WTC11 (cell line): ENCODE results near the gene HTR6. TPM values are rescaled to one million over a fixed set of nuclear protein-coding genes. Genes with fewer than 3 reads are reported as not detected.
A peak's percentile ranks its signal among the peaks of the same experiment; 100 is the strongest.

Experiments used
- ATAC-seq: fragments of 200-7000 bp; cut with Tn5 transposase; 2 replicates; pipeline ENCODE4 v1.10.0; 2021; ENCODE audit warnings: mild to moderate bottlenecking, moderate library complexity
- CTCF ChIA-PET: fragments of 300-600 bp; sonication (Branson Sonifier 250); formaldehyde crosslinking; loops from one replicate; lab custom pipeline; 2021; ENCODE audit warnings: antibody characterized with exemption; lab: Charles Lee
- POLR2A ChIA-PET: fragments of 350-600 bp; sonication (Branson Sonifier 250); formaldehyde crosslinking; loops from one replicate; lab custom pipeline; 2021; ENCODE audit warnings: antibody characterized with exemption; lab: Charles Lee
- DNase-seq: peaks from one replicate; pipeline ENCODE4 v3.0.0; 2021; ENCODE audit warnings: low spot score
- H3K27ac Mint-ChIP-seq: 2 replicates; pipeline ENCODE4 v1.8.0; 2021; ENCODE audit warnings: mixed read lengths
- H3K27me3 Mint-ChIP-seq: 2 replicates; pipeline ENCODE4 v1.8.0; 2021; ENCODE audit warnings: low read depth, mild to moderate bottlenecking, moderate library complexity, mixed read lengths
- H3K36me3 Mint-ChIP-seq: 2 replicates; pipeline ENCODE4 v1.8.0; 2021; ENCODE audit warnings: mixed read lengths
- H3K4me1 Mint-ChIP-seq: 2 replicates; pipeline ENCODE4 v1.8.0; 2022; ENCODE audit warnings: mixed read lengths
- H3K4me3 Mint-ChIP-seq: 2 replicates; pipeline ENCODE4 v1.8.0; 2021; ENCODE audit warnings: mild to moderate bottlenecking, moderate library complexity, mixed read lengths
- H3K9me3 Mint-ChIP-seq: 2 replicates; pipeline ENCODE4 v1.8.0; 2021; ENCODE audit warnings: mixed read lengths
- EMX1 ChIP-seq: fragments of 250-450 bp; sonication (Bioruptor Pico); IDR thresholded peaks from 2 replicates; pipeline ENCODE4 v1.8.0; 2021; ENCODE audit warnings: mild to moderate bottlenecking
- FOXP1 ChIP-seq: sonication (generic); formaldehyde crosslinking; IDR thresholded peaks from 2 replicates; pipeline ENCODE4 v1.8.0; 2022; ENCODE audit warnings: missing genetic modification reagents, mild to moderate bottlenecking, moderate library complexity, borderline replicate concordance
- JUN ChIP-seq: sonication (generic); formaldehyde crosslinking; IDR thresholded peaks from 2 replicates; pipeline ENCODE4 v1.8.0; 2023; ENCODE audit warnings: mild to moderate bottlenecking, missing genetic modification reagents
- KAT7 ChIP-seq: sonication (generic); formaldehyde crosslinking; IDR thresholded peaks from 2 replicates; pipeline ENCODE4 v1.8.1; 2023; ENCODE audit warnings: missing genetic modification reagents, mild to moderate bottlenecking, borderline replicate concordance
- MYBL2 ChIP-seq: sonication (generic); formaldehyde crosslinking; IDR thresholded peaks from 2 replicates; pipeline ENCODE4 v1.8.1; 2023; ENCODE audit warnings: mild to moderate bottlenecking, moderate library complexity, missing genetic modification reagents
- NFATC4 ChIP-seq: fragments of 250-450 bp; sonication (Bioruptor Pico); IDR thresholded peaks from 2 replicates; pipeline ENCODE4 v1.9.0; 2021; ENCODE audit warnings: mild to moderate bottlenecking
- SMAD4 ChIP-seq: sonication (generic); formaldehyde crosslinking; IDR thresholded peaks from 2 replicates; pipeline ENCODE4 v1.8.0; 2022; ENCODE audit warnings: mild to moderate bottlenecking, missing genetic modification reagents
- ZNF219 ChIP-seq: sonication (generic); formaldehyde crosslinking; IDR thresholded peaks from 2 replicates; pipeline ENCODE4 v1.8.0; 2023; ENCODE audit warnings: missing genetic modification reagents, mild to moderate bottlenecking, borderline replicate concordance
- ZNF232 ChIP-seq: sonication (generic); formaldehyde crosslinking; IDR thresholded peaks from 2 replicates; pipeline ENCODE4 v1.8.0; 2022; ENCODE audit warnings: mild to moderate bottlenecking, missing genetic modification reagents
- total RNA-seq: library from RNA; stranded (reverse); gene quantifications from 3 replicates; pipeline ENCODE4 v1.2.3, GENCODE V29; 2021
- TF ChIP-seq, protein P1 (sequence below): sonication (generic); formaldehyde crosslinking; IDR thresholded peaks from 2 replicates; pipeline ENCODE4 v1.8.1; 2023; ENCODE audit warnings: mild to moderate bottlenecking, missing genetic modification reagents
- TF ChIP-seq, protein P2 (sequence below): sonication (generic); formaldehyde crosslinking; IDR thresholded peaks from 2 replicates; pipeline ENCODE4 v1.8.0; 2022; ENCODE audit warnings: missing genetic modification reagents
- TF ChIP-seq, protein P3 (sequence below): sonication (generic); formaldehyde crosslinking; IDR thresholded peaks from 2 replicates; pipeline ENCODE4 v1.8.1; 2022; ENCODE audit warnings: mild to moderate bottlenecking, missing genetic modification reagents, moderate library complexity, borderline replicate concordance
- TF ChIP-seq, protein P4 (sequence below): fragments of 250-450 bp; sonication (Bioruptor Pico); IDR thresholded peaks from 2 replicates; pipeline ENCODE4 v1.9.0; 2021; ENCODE audit warnings: mild to moderate bottlenecking, borderline replicate concordance
- TF ChIP-seq, protein P5 (sequence below): sonication (generic); formaldehyde crosslinking; IDR thresholded peaks from 2 replicates; pipeline ENCODE4 v1.8.1; 2022; ENCODE audit warnings: mild to moderate bottlenecking, moderate library complexity, missing genetic modification reagents
- TF ChIP-seq, protein P6 (sequence below): sonication (generic); formaldehyde crosslinking; IDR thresholded peaks from 2 replicates; pipeline ENCODE4 v1.8.1; 2022; ENCODE audit warnings: low read depth, missing genetic modification reagents, borderline replicate concordance

The HTR6 gene
- total RNA-seq, 1 experiment from 2014 or later = 0.90 TPM

DNA sequence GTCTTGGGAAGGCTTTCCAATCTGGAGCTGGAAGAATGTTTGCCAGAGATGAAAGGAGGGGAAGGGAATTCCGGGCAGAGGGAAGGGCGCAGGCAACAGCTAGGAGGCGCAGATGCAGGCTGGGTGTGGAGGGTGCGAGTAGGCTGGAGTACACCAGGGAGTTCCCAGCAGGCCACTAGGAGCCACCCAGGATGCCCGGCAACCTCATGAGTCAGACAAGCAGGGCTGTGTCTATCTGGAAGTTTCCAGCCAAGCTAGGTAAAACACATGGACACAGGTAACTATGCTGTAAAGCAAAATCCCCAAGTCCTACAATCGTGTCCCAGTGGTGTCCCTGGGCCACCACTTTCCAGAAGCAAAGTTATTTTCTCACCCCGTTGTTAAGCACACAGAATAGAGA is 21.6 kb upstream of the HTR6 start (continued):
- TF ChIP-seq ZNF232 (CRISPR knock-in tag) (no peak), SMAD4 (CRISPR knock-in tag) (no peak)
- TF ChIP-seq, protein P1, sequence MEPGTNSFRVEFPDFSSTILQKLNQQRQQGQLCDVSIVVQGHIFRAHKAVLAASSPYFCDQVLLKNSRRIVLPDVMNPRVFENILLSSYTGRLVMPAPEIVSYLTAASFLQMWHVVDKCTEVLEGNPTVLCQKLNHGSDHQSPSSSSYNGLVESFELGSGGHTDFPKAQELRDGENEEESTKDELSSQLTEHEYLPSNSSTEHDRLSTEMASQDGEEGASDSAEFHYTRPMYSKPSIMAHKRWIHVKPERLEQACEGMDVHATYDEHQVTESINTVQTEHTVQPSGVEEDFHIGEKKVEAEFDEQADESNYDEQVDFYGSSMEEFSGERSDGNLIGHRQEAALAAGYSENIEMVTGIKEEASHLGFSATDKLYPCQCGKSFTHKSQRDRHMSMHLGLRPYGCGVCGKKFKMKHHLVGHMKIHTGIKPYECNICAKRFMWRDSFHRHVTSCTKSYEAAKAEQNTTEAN (CRISPR knock-in tag) = no peak
- TF ChIP-seq, all 79 proteins: peak for 0

DNA sequence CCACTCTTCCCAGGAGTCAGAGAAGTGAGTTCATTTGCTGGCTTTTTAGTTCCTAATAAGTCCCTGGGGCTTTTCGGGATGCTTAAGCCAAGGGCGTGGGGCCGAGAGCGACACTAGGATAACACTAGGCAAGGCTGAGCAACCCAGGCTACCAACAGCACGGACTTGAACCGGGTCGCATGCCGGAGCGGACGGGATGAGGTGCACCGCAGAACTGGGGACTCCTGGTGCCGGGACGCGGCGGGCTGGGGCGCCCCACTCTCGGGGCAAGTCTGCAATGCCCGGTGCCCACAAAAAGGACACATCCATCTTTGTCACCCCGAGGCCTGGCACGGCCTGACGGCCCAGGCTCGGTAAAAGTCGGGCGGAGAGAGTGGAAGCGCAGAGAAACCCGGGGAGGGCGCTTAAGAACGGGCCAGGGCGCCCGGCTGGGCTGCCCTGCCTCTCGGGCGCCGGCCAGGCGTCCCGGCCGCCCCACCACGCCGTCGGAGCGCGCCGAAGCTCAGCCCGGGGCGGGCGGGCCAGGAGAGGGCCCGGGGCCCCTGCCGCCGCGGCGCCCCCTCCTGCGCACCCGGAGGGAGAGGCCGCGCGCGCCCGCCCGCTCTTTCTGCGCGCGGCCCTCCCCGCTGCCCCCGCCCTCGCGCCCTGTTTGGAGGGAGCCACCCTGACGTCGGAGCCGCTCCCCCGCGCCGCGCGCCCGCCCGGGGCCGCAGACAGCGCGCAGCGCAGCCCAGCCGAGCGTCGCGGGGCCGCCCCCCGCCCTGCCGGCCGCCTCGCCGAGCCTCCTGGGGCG is 20.9 kb upstream of the HTR6 start, which contains the start of gene NBL1:
Gene NBL1 (plus strand): TSS at position 710 of the 793 bp plus-strand sequence. CDS start 10,720 bp downstream, outside the sequence.
- H3K27me3 Mint-ChIP-seq = peaks cover 56% of the 10 kb centered on the region
- H3K27ac Mint-ChIP-seq = no peak within 1 kb of the TSS
- TF ChIP-seq FOXP1 (no peak), JUN (no peak), KAT7 (CRISPR knock-in tag) (0 out of 2 replicates have a peak, but pooled peaks have one; percentile 15), EMX1 (no peak)
- TF ChIP-seq, protein P2, sequence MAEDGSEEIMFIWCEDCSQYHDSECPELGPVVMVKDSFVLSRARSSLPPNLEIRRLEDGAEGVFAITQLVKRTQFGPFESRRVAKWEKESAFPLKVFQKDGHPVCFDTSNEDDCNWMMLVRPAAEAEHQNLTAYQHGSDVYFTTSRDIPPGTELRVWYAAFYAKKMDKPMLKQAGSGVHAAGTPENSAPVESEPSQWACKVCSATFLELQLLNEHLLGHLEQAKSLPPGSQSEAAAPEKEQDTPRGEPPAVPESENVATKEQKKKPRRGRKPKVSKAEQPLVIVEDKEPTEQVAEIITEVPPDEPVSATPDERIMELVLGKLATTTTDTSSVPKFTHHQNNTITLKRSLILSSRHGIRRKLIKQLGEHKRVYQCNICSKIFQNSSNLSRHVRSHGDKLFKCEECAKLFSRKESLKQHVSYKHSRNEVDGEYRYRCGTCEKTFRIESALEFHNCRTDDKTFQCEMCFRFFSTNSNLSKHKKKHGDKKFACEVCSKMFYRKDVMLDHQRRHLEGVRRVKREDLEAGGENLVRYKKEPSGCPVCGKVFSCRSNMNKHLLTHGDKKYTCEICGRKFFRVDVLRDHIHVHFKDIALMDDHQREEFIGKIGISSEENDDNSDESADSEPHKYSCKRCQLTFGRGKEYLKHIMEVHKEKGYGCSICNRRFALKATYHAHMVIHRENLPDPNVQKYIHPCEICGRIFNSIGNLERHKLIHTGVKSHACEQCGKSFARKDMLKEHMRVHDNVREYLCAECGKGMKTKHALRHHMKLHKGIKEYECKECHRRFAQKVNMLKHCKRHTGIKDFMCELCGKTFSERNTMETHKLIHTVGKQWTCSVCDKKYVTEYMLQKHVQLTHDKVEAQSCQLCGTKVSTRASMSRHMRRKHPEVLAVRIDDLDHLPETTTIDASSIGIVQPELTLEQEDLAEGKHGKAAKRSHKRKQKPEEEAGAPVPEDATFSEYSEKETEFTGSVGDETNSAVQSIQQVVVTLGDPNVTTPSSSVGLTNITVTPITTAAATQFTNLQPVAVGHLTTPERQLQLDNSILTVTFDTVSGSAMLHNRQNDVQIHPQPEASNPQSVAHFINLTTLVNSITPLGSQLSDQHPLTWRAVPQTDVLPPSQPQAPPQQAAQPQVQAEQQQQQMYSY (CRISPR knock-in tag) = 0 out of 2 replicates have a peak, but pooled peaks have one; percentile 19
- peaks cover 25% of the 10 kb centered on the region for H3K4me1 Mint-ChIP-seq
- ChIA-PET CTCF (interaction anchor here (0.9 to 4.0 kb wide), 7 partner anchors 10 to 270 kb away, joined by 3 to 15 read pairs (median 5); a partner anchor contains a TSS), POLR2A (no interaction called here)
- ATAC-seq (peak; percentile 12), DNase-seq (no peak)
- H3K4me3 Mint-ChIP-seq = peak within 1 kb of the TSS; percentile 94
- H3K9me3 Mint-ChIP-seq = no peaks in the 10 kb centered on the region
- no peaks in the 10 kb centered on the region for H3K36me3 Mint-ChIP-seq

DNA sequence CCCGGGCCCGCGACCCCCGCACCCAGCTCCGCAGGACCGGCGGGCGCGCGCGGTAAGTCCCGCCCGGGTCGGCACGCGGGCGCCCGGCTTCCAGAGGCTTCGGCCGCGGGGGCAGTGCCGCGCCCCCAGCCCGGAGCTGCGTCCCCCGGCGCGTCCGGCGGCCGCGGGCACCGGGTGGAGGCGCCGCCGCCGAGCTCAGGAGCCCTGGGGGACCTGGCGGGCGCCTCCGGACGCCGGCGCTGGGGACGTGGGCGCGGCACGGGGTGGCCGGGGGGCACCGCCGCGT is 20.3 kb upstream of the HTR6 start:
- no peaks in the 10 kb centered on the region for H3K9me3 Mint-ChIP-seq
- peaks cover 56% of the 10 kb centered on the region for H3K27me3 Mint-ChIP-seq
- no peak for ATAC-seq
- POLR2A ChIA-PET = no interaction called here
- CTCF ChIA-PET = interaction anchor here (0.9 to 4.0 kb wide), 6 partner anchors 9 to 270 kb away, joined by 3 to 15 read pairs (median 6); a partner anchor contains a TSS
- H3K36me3 Mint-ChIP-seq = no peaks in the 10 kb centered on the region
- no peak overlapping the region for H3K4me3 Mint-ChIP-seq
- TF ChIP-seq ZNF219 (CRISPR knock-in tag) = no peak
- TF ChIP-seq, protein P3, sequence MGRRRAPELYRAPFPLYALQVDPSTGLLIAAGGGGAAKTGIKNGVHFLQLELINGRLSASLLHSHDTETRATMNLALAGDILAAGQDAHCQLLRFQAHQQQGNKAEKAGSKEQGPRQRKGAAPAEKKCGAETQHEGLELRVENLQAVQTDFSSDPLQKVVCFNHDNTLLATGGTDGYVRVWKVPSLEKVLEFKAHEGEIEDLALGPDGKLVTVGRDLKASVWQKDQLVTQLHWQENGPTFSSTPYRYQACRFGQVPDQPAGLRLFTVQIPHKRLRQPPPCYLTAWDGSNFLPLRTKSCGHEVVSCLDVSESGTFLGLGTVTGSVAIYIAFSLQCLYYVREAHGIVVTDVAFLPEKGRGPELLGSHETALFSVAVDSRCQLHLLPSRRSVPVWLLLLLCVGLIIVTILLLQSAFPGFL (CRISPR knock-in tag) = no peak
- TF ChIP-seq, protein P4, sequence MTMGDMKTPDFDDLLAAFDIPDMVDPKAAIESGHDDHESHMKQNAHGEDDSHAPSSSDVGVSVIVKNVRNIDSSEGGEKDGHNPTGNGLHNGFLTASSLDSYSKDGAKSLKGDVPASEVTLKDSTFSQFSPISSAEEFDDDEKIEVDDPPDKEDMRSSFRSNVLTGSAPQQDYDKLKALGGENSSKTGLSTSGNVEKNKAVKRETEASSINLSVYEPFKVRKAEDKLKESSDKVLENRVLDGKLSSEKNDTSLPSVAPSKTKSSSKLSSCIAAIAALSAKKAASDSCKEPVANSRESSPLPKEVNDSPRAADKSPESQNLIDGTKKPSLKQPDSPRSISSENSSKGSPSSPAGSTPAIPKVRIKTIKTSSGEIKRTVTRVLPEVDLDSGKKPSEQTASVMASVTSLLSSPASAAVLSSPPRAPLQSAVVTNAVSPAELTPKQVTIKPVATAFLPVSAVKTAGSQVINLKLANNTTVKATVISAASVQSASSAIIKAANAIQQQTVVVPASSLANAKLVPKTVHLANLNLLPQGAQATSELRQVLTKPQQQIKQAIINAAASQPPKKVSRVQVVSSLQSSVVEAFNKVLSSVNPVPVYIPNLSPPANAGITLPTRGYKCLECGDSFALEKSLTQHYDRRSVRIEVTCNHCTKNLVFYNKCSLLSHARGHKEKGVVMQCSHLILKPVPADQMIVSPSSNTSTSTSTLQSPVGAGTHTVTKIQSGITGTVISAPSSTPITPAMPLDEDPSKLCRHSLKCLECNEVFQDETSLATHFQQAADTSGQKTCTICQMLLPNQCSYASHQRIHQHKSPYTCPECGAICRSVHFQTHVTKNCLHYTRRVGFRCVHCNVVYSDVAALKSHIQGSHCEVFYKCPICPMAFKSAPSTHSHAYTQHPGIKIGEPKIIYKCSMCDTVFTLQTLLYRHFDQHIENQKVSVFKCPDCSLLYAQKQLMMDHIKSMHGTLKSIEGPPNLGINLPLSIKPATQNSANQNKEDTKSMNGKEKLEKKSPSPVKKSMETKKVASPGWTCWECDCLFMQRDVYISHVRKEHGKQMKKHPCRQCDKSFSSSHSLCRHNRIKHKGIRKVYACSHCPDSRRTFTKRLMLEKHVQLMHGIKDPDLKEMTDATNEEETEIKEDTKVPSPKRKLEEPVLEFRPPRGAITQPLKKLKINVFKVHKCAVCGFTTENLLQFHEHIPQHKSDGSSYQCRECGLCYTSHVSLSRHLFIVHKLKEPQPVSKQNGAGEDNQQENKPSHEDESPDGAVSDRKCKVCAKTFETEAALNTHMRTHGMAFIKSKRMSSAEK = no peak
- TF ChIP-seq NFATC4 (CRISPR knock-in tag) = no peak
- TF ChIP-seq MYBL2 (CRISPR knock-in tag) = no peak
- TF ChIP-seq, protein P5, sequence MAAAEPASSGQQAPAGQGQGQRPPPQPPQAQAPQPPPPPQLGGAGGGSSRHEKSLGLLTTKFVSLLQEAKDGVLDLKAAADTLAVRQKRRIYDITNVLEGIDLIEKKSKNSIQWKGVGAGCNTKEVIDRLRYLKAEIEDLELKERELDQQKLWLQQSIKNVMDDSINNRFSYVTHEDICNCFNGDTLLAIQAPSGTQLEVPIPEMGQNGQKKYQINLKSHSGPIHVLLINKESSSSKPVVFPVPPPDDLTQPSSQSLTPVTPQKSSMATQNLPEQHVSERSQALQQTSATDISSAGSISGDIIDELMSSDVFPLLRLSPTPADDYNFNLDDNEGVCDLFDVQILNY (CRISPR knock-in tag) = no peak
- TF ChIP-seq, protein P6, sequence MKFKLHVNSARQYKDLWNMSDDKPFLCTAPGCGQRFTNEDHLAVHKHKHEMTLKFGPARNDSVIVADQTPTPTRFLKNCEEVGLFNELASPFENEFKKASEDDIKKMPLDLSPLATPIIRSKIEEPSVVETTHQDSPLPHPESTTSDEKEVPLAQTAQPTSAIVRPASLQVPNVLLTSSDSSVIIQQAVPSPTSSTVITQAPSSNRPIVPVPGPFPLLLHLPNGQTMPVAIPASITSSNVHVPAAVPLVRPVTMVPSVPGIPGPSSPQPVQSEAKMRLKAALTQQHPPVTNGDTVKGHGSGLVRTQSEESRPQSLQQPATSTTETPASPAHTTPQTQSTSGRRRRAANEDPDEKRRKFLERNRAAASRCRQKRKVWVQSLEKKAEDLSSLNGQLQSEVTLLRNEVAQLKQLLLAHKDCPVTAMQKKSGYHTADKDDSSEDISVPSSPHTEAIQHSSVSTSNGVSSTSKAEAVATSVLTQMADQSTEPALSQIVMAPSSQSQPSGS = no peak
- peaks cover 22% of the 10 kb centered on the region for H3K4me1 Mint-ChIP-seq
- DNase-seq = no peak
- H3K27ac Mint-ChIP-seq = no peak overlapping the region
